ENCODE data around the gene LRRC10B.

- TF ChIP-seq POLR2AphosphoS5 (IDR thresholded peaks at IDR 0.05; ENCODE audit: low read depth, low read length): no peak
- TF ChIP-seq POLR2A (IDR thresholded peaks at IDR 0.05; ENCODE audit: control extremely low read depth in 1 of 2, low read depth in 2 of 2, low read length in 2 of 2): no peak
- no peak for TF ChIP-seq ZNF274 (IDR thresholded peaks at IDR 0.05; ENCODE audit: borderline replicate concordance, extremely low read depth, low read length)
- no peak for TF ChIP-seq EZH2 (IDR thresholded peaks at IDR 0.05; ENCODE audit: low read depth, low read length, severe bottlenecking)
- no peak for TF ChIP-seq ATF2 (IDR thresholded peaks at IDR 0.05; ENCODE audit: low read length)
Measured at GRCh38 chr11:61555978-61556377, 47.4 kb downstream of the LRRC10B start.
